K562 (cell line): ENCODE measurements around the gene UBN1. TPM values are rescaled to one million over a fixed set of nuclear protein-coding genes. Genes with fewer than 3 reads are reported as not detected.

Source experiments
- BCOR ChIP-seq: fragments of 450-650 bp; IDR thresholded peaks from 2 replicates; pipeline ENCODE4 v1.6.1; 2016
- EP400 ChIP-seq: fragments of 450-650 bp; IDR thresholded peaks from 2 replicates; pipeline ENCODE4 v1.6.1; 2017; ENCODE audit warnings: antibody characterized with exemption, mild to moderate bottlenecking, moderate library complexity
- HNRNPLL ChIP-seq: fragments of 200-400 bp; formaldehyde crosslinking; IDR thresholded peaks from 2 replicates; pipeline ENCODE4 v1.6.1; 2017; ENCODE audit warnings: low read length, low read depth, mild to moderate bottlenecking; ENCODE audit not compliant: poor library complexity, severe bottlenecking
- KAT7 ChIP-seq: sonication (generic); formaldehyde crosslinking; IDR thresholded peaks from 2 replicates; pipeline ENCODE4 v1.8.0; 2022; ENCODE audit warnings: missing genetic modification reagents, mild to moderate bottlenecking, borderline replicate concordance
- KDM2B ChIP-seq: fragments of 250-450 bp; sonication (Bioruptor Pico); IDR thresholded peaks from 2 replicates; pipeline ENCODE4 v1.8.0; 2021; ENCODE audit warnings: mild to moderate bottlenecking, moderate library complexity
- MEIS2 ChIP-seq: fragments of 450-650 bp; IDR thresholded peaks from 2 replicates; pipeline ENCODE4 v1.6.1; 2014; ENCODE audit warnings: mild to moderate bottlenecking; ENCODE audit not compliant: partially characterized antibody
- PATZ1 ChIP-seq: fragments of 250-450 bp; sonication (Bioruptor Pico); IDR thresholded peaks from 2 replicates; pipeline ENCODE4 v1.5.0; 2020; ENCODE audit warnings: mild to moderate bottlenecking, borderline replicate concordance
- PRMT5 ChIP-seq: sonication (generic); formaldehyde crosslinking; IDR thresholded peaks from 2 replicates; pipeline ENCODE4 v1.5.0; 2020; ENCODE audit warnings: missing genetic modification reagents
- RB1 ChIP-seq: fragments of 450-650 bp; IDR thresholded peaks from 2 replicates; pipeline ENCODE4 v1.6.1; 2017; ENCODE audit warnings: low read depth, mild to moderate bottlenecking
- SREBF2 ChIP-seq: sonication (generic); formaldehyde crosslinking; IDR thresholded peaks from 2 replicates; pipeline ENCODE4 v1.4.0; 2020; ENCODE audit warnings: mild to moderate bottlenecking, missing genetic modification reagents
- SRF ChIP-seq, 2 experiments: fragments of 250-450, 450-650 bp in 1 of 2; sonication (Bioruptor Pico) in 1 of 2; sonication (generic) in 1 of 2; formaldehyde crosslinking; IDR thresholded peaks; 2 replicates each; pipeline versions ENCODE4 v1.5.0 to v1.5.1; 2020 to 2022; ENCODE audit warnings: mild to moderate bottlenecking in 1 of 2, missing genetic modification reagents in 1 of 2
- STAG1 ChIP-seq: sonication (generic); formaldehyde crosslinking; IDR thresholded peaks from 2 replicates; pipeline ENCODE4 v1.5.0; 2020; ENCODE audit warnings: missing genetic modification reagents, borderline replicate concordance
- TAF15 ChIP-seq: fragments of 200-400 bp; formaldehyde crosslinking; IDR thresholded peaks from 2 replicates; pipeline ENCODE4 v1.6.1; 2017; ENCODE audit warnings: mild to moderate bottlenecking, low read depth, low read length, moderate library complexity
- THRB ChIP-seq: fragments of 450-650 bp; formaldehyde crosslinking; conservative IDR thresholded peaks from 2 replicates; pipeline ENCODE4 v1.4.0; 2022; ENCODE audit warnings: mild to moderate bottlenecking, missing genetic modification characterization
- TRIM25 ChIP-seq: fragments of 450-650 bp; IDR thresholded peaks from 2 replicates; pipeline ENCODE4 v1.7.0; 2016; ENCODE audit warnings: borderline replicate concordance
- UBTF ChIP-seq, 2 experiments: IDR thresholded peaks; 2 replicates each; pipeline ENCODE4 v1.6.1; 2012; ENCODE audit warnings: improper control_type of control experiment in 2 of 2, low read depth in 2 of 2, low read length in 2 of 2, borderline replicate concordance in 1 of 2
- USF1 ChIP-seq: sonication (generic); formaldehyde crosslinking; IDR thresholded peaks from 2 replicates; pipeline ENCODE4 v1.9.0; 2022; ENCODE audit warnings: mild to moderate bottlenecking, missing genetic modification reagents
- XRCC4 ChIP-seq: IDR thresholded peaks from one replicate; pipeline ENCODE4 v1.6.1; 2011; ENCODE audit not compliant: insufficient read depth, insufficient read length; ENCODE audit errors: extremely low read depth
- ZFX ChIP-seq: sonication (generic); formaldehyde crosslinking; IDR thresholded peaks from 2 replicates; pipeline ENCODE4 v1.8.0; 2022; ENCODE audit warnings: mild to moderate bottlenecking, missing genetic modification reagents, moderate library complexity
- ZKSCAN1 ChIP-seq: fragments of 150-350 bp; IDR thresholded peaks from 2 replicates; pipeline ENCODE4 v1.6.1; 2016; ENCODE audit warnings: low read depth, low read length
- polyA plus RNA-seq, 8 experiments: library from polyadenylated mRNA; depleted of rRNA in 4 of 8; stranded (reverse) in 5 of 8; unstranded in 3 of 8; fragments of >200 nt; fragmentation: Nextera tagmentation in 2 of 8; fragmentation: Illumina TruSeq in 1 of 8; extraction: Ambion mirVana in 2 of 8; extraction: Trizol in 1 of 8; gene quantifications; 2 replicates each; pipeline versions ENCODE4 v1.2.1 to v1.2.3, GENCODE V29; 2011 to 2014; ENCODE audit warnings: inconsistent platforms in 1 of 8, missing spikeins in 1 of 8
- total RNA-seq, 7 experiments: library from RNA; depleted of rRNA in 6 of 7; stranded (reverse); fragments of >200 nt in 6 of 7; fragmentation: Illumina TruSeq in 2 of 7; extraction: Trizol in 2 of 7; gene quantifications; 2 replicates each; pipeline versions ENCODE4 v1.2.1 to v1.2.3, GENCODE V29; 2011 to 2021; ENCODE audit warnings: low replicate concordance in 1 of 7

The UBN1 gene
- total and polyA plus RNA-seq, 9 of the 15 experiments (the other 6 are each of a cell fraction or from before 2014, with no cell fraction given) = 1.5 to 45.7 (median 20.6) TPM

GRCh38 chr16:4801962-4802658 lies 45.2 kb upstream of the UBN1 start, which contains the start of gene ROGDI (continued):
- no peak for TF ChIP-seq USF1 (CRISPR knock-in tag)
- TF ChIP-seq XRCC4 = no peak
- no peak for TF ChIP-seq KAT7
- no peak for TF ChIP-seq STAG1 (CRISPR knock-in tag)
- TF ChIP-seq ZKSCAN1 = peak; percentile 20; the same call in 1 of the 2 replicates
- TF ChIP-seq EP400 = no peak
- no peak for TF ChIP-seq KDM2B (CRISPR knock-in tag)
- no peak for TF ChIP-seq PRMT5 (CRISPR knock-in tag)
- no peak for TF ChIP-seq MEIS2
- TF ChIP-seq SRF (CRISPR knock-in tag; IDR thresholded peaks at IDR 0.05) = no peak
- TF ChIP-seq ZFX (CRISPR knock-in tag) = peak; percentile 84
- no peak for TF ChIP-seq PATZ1
- peak; percentile 25 for TF ChIP-seq HNRNPLL
- no peak for TF ChIP-seq TAF15
- no peak for TF ChIP-seq TRIM25
- no peak for TF ChIP-seq THRB (CRISPR knock-in tag)
- TF ChIP-seq SREBF2 (CRISPR knock-in tag) = no peak
- 0 out of 2 replicates have a peak, but pooled peaks have one; percentile 33 for TF ChIP-seq RB1
- TF ChIP-seq UBTF (IDR thresholded peaks at IDR 0.05; ENCODE audit: borderline replicate concordance in 1 of 2, low read depth in 2 of 2, low read length in 2 of 2) = no peak
- 0 out of 2 replicates have a peak, but pooled peaks have one; percentile 14 for TF ChIP-seq BCOR
